ENCODE data around the gene AGBL3.

- no peak for TF ChIP-seq POLR2A (IDR thresholded peaks at IDR 0.05; ENCODE audit: low read length)
- TF ChIP-seq GATA1 (IDR thresholded peaks at IDR 0.05; ENCODE audit: low read depth, low read length), result no peak
Observed at GRCh38 chr7:134968110-134968509, 18.2 kb upstream of the AGBL3 start.
